ENCODE results near the gene EVA1C.
"Not testable (repeated sequence)": the region's sequence is repeated elsewhere in the genome, so short reads cannot be mapped to it uniquely, and the experiment has no call there.

The EVA1C gene

GRCh38 chr21:32390537-32391224 lies 21.8 kb upstream of the EVA1C start:
- not testable (repeated sequence) for DNase-seq (ENCODE audit: low read depth)

- no peak for DNase-seq (ENCODE audit: low read depth)
Measured at GRCh38 chr21:32391755-32392154, 20.8 kb upstream of the EVA1C start.

- no peak for DNase-seq (ENCODE audit: low read depth)
Measured at GRCh38 chr21:32392299-32392879, 20.1 kb upstream of the EVA1C start.

DNA sequence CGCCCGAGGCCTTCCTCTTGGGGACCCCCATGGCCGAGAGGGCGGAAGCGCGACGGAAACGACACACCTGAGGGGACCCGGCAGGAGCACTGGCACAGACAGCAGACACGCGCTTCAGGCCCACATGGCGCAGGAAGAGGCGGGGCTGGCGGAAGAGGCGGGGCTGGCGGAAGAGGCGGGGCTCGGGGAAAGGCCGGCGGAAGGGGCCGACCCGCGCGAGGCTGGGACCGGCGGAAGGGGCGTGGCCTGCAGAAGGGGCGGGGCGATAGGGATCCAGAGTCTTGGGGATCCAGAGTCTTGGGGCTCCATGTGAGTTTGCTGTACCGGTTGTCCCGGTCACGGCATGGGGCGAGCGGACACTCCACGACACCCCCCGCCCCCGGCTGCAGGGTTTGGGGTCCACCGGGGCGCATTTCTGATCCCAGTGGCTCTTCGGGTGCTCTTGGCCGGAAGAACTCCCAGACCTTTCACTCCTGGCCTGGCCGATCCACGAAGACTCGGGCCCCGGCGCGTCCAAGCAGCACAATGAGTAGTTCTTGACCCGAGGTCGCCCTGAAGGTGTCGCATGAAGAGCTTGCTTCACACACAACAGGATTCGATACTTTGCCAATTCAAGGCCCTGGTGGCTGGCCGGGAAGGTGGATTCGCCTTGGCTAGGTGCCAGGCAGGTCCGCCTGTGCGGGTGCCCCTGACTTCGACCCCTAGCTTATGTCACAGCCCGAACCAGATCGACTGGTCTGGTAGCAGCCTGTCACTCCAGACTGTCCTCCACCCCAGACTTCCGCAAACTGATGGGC lies 19.4 kb upstream of the EVA1C start, which contains the start of gene URB1:
Gene URB1 (minus strand): TSS at position 133 of the 797 bp plus-strand sequence. CDS start 102 bp downstream, at position 31.
- peak; percentile 91 for DNase-seq (ENCODE audit: low read depth)

DNA sequence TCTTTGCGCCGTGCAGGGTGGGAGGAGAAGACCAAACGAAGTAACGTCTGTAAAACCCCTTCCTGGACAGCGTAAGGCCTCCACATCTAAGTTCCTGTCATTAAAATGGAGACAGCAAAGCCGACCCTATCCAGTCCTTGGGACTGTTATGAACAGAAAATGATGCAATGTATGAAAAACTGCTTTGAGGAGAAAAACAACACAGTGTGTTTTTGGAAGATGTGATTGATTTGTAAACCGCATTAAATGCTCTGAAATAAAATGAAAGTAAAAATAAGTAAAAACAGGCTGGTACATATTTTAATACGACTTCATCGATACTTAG lies 18.9 kb upstream of the EVA1C start:
- no peak for DNase-seq (ENCODE audit: low read depth)

DNA sequence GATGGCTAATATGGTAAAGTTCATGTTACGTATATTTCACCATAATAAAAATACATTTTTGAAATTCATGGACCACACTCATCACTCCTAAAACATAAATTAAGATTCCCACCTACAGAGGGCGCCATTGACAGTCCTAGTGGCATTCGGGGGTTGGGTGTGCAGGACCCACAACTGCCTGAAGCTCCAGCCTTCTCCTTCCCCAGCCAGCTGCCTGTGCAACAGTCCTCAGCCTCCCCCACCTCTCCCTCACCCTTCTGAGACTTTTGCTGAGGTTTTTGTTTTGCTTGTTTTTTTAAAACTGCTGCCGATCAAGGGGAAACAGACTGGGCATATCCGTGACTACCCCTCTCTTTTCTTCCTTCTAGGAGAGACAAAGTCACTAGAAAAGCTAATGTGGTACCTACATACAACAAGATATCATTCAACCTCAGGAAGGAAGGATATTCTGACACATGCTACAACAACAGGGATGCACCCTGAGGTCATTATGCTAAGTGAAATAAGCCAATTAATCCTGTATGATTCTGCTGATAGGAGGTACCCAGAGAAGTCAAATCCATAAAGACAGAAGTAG lies 9.2 kb upstream of the EVA1C start:
- DNase-seq (ENCODE audit: low read depth), result peak; percentile 44

DNA sequence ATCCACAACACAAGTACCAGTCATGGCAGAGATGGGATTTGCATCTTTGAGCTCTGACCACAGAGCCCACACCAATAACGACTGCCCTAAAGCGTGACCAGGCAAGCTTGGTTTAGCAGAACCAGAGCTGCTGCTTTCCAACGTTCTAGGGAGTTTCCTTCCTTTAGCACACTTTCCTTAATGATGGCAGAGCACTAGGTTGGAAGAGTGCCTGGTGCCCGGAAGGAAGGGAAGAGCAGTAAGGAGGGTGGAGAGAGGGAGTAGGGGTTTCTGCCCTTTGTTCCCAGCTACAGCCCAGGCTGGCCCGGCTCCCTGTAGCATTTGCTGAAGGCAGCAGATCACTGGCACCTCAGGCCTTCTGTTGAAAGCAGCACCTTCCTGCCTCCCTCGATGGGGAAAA lies 6.1 kb upstream of the EVA1C start:
- DNase-seq (ENCODE audit: low read depth), result no peak

DNA sequence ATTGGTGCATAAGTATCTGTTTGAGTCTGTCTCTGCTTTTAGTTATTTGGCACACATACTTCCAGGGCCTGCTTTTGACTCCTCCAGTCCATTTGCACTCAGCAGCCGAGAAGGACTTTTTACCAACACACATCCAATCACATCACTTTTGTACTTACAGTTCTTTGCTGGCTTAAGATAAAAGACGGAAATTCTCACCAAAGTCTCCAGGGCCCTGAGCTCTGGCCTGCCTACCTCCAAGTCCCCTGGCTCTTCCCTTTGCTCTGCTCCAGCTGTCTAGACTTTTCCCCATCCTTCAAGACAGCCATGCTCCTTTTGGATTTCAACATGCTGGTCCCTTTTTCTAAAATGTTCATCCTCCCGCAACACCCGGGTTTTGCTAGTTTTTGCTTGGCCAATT lies 2.2 kb upstream of the EVA1C start:
- no peak for DNase-seq (ENCODE audit: low read depth)

DNA sequence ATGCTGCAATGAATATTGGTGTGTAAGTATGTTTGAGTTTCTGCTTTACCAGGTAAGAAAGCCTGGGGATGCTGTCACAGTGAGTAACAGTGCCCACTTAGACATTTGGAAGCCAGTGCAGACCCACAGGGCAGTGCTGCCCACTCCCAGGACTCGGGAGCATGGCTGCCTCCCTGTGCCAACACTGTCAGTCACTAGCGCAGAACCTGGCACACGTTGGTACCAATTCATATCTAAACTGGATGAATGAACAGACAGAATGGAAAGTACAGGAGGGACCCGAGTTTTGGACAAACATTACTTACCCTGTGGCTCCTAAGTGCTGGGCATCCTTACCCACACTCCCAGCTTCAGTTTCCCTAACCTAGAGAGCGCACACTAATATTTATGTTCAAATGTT lies 1.6 kb upstream of the EVA1C start:
- no peak for DNase-seq (ENCODE audit: low read depth)

DNA sequence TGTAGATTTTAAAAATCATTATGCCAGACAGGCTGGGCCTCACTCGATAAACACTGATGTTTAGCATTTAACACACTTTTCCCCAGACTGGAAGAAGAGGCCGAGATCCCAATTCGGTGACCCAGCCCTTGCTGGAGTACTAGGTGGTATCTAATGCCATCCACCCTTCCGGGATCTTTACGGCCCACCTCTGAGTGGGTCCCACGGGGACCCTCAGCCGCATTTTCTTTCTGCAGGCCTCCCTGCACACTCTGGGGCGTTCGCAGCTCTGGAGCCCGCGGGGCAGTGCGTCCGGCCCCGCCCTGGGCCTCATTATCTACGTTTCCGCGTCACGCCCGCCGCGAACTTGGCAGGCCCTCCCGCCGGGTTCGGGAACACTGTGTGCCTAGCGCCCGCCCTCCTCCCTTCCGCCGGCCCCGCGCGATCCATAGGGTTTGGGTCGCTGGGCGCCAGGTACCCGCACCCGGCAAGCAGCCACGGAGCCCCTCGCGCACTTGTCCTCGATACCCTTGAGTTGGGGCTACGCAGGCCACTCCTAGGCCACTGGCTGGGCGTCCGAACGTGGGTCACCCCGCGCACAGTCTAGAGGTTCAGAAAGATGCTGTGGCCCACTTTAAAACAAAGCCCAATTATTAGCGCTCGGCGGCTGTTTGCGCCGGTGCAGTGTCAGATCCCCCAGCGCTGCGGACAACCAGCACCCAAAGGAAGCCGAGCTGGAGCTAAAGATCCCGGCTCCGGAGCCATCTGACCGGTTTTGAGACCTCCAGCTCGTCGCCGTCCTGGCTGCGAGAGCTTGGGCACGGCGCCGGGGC lies 950 bp upstream of the EVA1C start:
- DNase-seq (ENCODE audit: low read depth), result peak; percentile 30

- no peak for DNase-seq (ENCODE audit: low read depth)
Measured at GRCh38 chr21:32413015-32413504, 554 bp downstream of the EVA1C start.

DNA sequence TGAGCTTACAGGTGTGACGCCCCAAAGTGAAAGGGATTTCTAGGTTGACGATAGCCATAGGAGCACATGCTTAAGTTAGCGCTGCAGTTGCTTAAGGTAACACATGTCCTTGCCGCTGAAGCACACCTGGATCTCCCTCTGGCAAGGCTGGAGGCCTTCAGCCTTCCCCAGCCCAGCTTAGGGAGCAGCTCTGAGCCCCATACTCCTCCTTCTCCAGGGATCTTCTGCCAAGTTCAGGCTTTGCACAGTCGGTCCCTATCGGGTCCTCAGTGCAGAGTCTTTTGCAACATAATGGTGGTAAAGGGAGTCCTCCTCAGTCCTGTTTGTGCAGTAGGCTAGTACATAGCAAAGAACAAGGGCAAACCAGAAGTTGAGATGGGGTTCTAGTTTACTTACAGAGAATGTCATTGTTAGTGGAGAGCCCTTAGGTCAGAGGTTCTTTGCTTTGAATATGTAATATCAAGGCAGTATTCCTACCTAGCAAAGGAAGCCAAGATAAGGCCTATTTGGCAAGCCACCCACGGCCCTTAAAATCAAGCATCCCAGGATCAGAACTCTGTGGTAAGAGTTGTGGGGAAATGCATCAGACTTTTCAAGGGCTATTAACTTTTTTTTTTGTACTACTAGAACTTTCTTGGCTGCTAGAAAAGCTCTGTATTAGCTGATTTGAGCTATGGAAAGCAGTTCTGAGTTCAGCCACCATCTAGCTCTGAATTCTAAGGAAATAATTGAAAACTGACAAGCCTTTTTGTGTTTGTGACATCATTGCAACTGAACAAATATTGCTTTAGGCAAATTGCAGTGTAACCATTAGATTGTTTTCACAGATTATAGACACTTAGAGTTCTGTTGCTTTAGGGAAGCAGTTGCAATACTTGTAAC lies 1.4 kb downstream of the EVA1C start:
- no peak for DNase-seq (ENCODE audit: low read depth)

- DNase-seq (ENCODE audit: low read depth), result no peak
Measured at GRCh38 chr21:32414579-32415358, 2.3 kb downstream of the EVA1C start.

DNA sequence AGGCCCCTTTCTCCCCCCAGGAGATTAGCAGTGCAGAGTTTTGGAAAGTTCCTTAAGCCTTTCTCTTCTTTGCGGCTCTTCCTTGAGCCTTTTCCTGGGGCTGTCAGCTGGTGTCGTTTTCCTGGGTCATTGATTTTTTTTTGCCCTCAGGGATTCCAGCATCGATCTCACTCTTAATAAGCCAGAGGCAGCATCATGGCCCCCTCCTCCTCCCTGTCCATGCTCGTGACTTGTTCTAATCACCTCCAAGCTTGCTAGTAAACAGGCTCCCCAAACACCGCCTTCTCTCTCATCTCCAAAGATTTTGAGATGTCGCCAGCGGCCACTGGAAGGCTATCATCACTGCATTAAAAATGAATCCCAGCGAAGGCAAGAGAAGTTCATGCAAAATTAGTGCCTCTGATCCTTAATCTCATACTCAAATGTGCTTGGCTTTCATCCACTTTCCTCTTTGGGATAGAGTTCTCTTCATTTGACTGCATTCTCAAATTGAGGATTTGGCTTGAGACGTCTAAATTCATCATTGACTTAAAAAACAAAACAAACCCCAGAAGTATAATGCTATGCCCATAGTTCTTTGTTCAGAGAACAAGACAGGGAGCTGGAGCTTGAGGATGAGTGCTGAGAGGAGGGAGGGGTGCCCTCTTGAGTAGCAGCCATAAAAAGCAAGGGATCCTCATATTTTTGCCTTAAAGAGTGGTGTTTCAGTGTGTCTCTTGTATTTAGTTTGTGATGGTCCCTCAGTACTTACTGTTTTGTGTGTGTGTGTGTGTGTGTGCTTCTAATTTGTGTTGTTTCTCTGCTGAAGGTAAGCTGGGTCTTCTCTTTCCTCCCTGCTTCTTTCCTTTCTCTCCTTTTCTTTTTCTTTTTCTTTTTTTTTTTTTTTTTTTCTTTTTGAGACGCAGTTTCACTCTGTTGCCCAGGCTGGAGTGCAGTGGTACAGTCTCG lies 3.2 kb downstream of the EVA1C start:
- no peak for DNase-seq (ENCODE audit: low read depth)

DNA sequence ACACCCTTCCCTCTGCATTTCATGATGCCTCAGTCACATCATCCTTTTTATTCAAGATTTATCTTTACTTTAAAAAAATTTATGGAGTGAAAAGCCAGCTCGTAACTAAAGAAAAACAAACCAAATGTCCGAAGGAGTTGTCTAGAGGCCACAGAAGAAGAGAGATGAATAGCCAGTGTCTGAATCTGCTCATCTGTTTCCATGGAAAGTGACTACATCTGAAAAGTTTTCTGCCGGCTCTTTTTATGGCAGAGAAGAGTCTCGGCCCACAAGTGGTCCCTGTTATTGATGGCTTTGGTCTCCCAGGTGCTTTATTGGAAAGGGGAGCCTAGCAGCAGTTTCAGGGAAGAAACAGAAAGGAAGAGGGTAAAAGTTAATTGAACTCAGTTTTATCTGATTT lies 5.6 kb downstream of the EVA1C start:
- DNase-seq (ENCODE audit: low read depth), result no peak

- no peak for DNase-seq (ENCODE audit: low read depth)
Measured at GRCh38 chr21:32422064-32422463, 9.6 kb downstream of the EVA1C start.

- DNase-seq (ENCODE audit: low read depth), result no peak
Measured at GRCh38 chr21:32423320-32424190, 11.0 kb downstream of the EVA1C start.

DNA sequence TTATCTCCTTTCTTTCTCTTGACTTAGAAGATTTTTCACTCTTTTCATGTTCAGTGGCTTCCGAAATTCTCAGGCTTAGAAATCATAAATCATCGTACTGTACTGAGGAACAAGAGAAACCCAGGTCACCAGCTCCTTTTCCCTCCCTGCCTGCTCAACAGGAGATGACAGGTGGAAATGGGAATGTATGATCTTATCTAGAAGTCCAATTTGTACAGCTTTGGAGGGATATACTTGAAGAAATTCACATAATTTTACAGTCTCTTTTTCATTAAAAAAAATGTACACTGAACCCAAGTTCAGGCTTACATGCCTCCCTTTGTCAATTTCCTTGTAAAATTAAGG lies 11.7 kb downstream of the EVA1C start:
- DNase-seq (ENCODE audit: low read depth), result no peak

Data from stimulated activated CD8-positive, alpha-beta memory T cell treated with anti-CD3 and anti-CD28 coated beads, Interleukin-12 subunit alpha, Interleukin-12 subunit beta, amount 100 ng/mL, for 1 hour (primary cell).